NCI-H748 (cell line): ENCODE measurements around the gene HLA-E.

Source experiments
- DNase-seq: peaks from one replicate; lab custom pipeline; 2025; ENCODE audit not compliant: unreplicated experiment; lab: John Stamatoyannopoulos, UW

The HLA-E gene

DNA sequence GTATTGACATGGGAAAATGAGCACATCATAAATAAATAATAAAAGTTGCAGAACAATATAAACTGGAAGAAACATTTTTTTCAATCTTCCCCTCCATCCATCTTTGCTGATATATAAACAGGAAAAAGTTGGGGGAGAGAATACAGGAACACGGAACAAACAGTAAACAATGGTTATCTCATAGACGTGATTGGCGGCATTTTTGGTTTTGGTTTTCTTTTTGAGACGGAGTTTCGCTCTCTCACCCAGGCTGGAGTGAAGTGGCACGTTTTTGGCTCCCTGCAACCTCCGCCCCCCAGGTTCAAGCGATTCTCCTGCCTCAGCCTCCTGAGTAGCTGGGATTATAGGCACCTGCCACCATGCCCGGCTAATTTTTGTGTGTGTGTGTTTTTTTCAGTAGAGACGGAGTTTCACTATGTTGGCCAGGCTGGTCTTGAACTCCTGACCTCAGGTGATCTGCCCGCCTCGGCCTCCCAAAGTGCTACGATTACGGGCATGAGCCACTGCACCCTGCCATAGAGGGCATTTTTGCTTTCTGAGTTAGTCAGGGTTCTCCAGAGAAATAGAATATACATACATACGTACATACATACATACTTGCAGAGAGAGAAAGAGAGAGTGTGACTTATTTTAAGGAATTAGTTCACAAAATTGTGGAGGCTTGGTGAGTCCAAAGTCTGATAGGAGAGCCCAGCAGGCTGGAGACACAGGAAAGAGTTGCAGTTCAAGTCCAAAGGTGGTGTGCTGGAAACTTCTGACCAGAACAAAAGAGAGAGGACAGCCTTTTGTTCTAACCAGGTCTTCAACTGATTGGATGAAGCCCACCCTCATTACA lies 44.4 kb downstream of the HLA-E start:
- no peak for DNase-seq

DNA sequence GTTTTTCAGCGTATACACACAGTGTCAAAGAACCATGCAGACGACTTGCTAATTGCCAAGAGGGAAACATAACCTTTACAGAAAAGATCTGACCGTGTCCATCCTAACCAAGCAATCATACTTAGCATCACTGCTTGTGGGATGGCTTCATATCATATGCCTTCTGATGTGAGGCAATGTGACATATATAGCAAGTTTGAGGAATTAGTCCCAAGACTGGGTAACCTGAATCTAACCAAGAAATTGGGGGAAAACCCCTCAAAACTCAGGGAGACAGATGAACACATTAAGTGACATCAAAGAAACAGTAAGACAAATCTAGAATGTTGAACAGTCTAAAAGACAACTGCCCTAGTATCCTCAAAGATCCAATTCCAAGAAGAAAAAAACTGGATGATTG lies 48.6 kb downstream of the HLA-E start:
- no peak for DNase-seq

DNA sequence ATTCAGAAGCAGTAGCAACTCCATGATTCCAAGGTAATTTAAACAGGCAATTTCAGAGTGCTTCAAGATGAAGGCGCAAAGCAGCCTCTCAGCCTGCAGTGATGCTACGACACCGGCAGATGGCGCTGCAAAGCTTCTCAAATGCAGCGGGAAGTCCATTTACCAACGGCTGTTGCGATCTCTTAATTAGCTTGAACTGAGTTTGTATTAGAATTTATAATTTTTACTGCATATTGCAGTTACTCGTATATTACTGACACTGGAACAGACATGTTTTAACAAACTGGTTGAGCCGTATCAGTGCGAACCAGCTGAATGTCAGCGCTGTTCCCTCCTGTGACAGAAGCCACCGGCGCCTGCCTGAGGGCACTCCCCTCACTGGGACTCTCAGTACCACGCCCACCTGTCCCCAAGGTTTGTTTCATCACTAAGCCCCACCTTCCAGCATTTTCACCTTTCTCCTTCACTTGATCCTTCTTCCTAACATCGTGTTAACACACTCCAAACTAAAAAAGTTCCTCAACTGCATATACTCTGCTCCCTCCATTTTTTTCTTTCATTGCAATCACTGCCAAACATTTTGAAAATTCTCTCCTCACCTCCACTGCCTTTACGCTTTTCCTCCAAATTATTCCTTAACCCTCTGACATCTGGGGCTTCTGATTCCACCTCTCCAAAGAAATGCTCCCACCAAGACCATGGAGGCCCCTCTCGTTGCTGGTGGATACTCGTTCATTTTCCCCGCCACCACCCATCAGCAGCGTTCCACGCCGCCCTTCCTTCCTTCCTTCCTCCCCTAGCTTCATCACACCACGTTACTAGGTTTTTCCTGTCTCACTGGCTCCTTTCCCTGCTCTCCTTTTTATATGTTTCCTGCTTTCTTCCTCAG lies 52.5 kb downstream of the HLA-E start:
- DNase-seq: peak; percentile 86

DNA sequence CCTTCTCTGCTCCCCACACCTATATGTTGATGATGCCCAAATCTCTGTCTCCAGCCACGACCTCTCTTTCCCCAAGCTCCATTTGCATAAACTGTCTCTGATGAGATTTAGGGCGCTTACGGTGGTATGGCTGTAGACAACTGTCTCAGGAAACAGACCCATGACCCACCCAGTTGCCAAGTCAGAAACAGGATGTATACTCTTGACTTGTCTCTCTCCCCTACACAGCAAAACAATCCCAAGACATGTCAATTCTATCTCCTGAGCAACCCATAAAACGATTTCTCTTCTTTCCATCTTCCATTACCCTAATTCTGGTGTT lies 53.1 kb downstream of the HLA-E start:
- DNase-seq: no peak

DNA sequence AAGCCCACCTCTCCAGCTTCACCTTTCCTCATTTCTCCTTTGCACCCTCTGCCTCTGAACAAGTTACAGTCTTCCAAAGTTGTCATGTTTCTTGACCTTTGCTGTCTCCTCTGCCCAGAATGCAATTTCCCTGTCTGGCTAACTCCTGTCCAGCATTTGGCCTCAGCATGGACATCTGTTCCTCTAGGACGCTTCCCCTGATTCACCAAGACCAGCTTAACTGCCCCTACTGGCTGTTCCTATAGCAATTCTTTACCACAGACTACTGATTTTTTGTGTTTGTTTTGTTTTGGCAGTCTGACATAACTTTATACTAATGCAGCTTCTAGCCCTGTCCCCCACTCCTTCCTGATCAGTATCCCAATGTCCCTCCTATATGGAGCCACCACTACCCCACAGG lies 53.6 kb downstream of the HLA-E start:
- no peak for DNase-seq
